Thyroid gland (tissue), 4 donors: ENCODE results near the gene CSF1R.

Source experiments
- POLR2A ChIP-seq, 2 donors: fragments of 450-650 bp; IDR thresholded peaks; one replicate each; pipeline ENCODE4 v1.6.1; 2017; ENCODE audit warnings: antibody characterized with exemption in 2 of 2, mild to moderate bottlenecking in 2 of 2, moderate library complexity in 1 of 2
- TF ChIP-seq, protein P1 (sequence below), 6 experiments: fragments of 200-600 bp in 3 of 6; fragments of 450-650 bp in 3 of 6; sonication (generic) in 3 of 6; IDR thresholded peaks; one replicate each; pipeline ENCODE4 v1.5.1; 2016 to 2019; ENCODE audit warnings: antibody characterized with exemption in 6 of 6, mild to moderate bottlenecking in 2 of 6, inconsistent platforms in 1 of 6, moderate library complexity in 1 of 6

DNA sequence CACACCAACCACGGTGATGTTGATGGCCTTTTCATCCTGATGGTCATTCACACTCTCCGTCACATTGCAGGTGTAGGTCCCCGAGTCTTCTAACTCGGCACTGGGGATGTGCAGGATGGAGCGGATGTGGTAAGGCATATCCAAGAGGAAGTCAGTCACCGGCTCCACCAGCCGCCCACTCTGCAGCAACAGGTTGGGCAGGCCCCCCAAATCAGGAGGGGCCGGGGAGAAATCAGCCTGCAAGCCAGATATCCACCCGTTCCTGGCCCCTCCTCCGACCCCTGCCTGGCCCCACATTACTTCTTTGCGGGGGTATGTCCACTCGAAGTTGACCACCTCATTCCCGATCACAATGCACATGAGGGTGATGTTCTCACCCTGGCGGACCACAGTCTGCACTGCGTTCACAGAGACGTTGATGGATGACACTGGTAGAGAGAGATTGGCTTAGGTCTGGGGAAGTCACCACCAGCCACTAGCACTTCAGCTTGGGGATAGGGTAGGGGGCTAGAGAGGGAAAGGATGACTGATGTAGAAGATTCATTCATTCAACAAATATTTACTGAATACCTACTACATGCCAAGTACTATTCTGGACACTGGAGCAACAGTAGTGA, 47.3 kb upstream of the CSF1R start:
- TF ChIP-seq, protein P1, sequence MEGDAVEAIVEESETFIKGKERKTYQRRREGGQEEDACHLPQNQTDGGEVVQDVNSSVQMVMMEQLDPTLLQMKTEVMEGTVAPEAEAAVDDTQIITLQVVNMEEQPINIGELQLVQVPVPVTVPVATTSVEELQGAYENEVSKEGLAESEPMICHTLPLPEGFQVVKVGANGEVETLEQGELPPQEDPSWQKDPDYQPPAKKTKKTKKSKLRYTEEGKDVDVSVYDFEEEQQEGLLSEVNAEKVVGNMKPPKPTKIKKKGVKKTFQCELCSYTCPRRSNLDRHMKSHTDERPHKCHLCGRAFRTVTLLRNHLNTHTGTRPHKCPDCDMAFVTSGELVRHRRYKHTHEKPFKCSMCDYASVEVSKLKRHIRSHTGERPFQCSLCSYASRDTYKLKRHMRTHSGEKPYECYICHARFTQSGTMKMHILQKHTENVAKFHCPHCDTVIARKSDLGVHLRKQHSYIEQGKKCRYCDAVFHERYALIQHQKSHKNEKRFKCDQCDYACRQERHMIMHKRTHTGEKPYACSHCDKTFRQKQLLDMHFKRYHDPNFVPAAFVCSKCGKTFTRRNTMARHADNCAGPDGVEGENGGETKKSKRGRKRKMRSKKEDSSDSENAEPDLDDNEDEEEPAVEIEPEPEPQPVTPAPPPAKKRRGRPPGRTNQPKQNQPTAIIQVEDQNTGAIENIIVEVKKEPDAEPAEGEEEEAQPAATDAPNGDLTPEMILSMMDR (IDR thresholded peaks at IDR 0.05), result no peak
- TF ChIP-seq POLR2A (IDR thresholded peaks at IDR 0.05), result no peak
